K562 (cell line): ENCODE results near the gene DENND10. TPM values are rescaled to one million over a fixed set of nuclear protein-coding genes. Genes with fewer than 3 reads are reported as not detected.
A peak's percentile ranks its signal among the peaks of the same experiment; 100 is the strongest.

Experiments
- ATAC-seq: fragments of 200-7000 bp; cut with Tn5 transposase; 3 replicates; pipeline ENCODE4 v1.9.1; 2020; ENCODE audit warnings: moderate library complexity
- BruUV-seq: library from RNA; stranded (reverse); fragments of 400-500 nt; replicated peaks from 2 replicates; lab custom pipeline; 2021; lab: Mats Ljungman, UMichigan
- CTCF ChIA-PET: fragments of 300-600 bp; formaldehyde crosslinking; extraction: SDS; loops from one replicate; lab custom pipeline; 2021; ENCODE audit warnings: low intra/inter-chr PET ratio; lab: Yijun Ruan, JAX
- POLR2A ChIA-PET: fragments of 300-600, 350-650 bp; sonication (Branson Sonifier 250); formaldehyde crosslinking; extraction: SDS; loops from one replicate; lab custom pipeline; 2021; ENCODE audit warnings: antibody characterized with exemption, inconsistent platforms; lab: Yijun Ruan, JAX
- DNase-seq, 4 experiments: peaks; one replicate each; pipeline versions ENCODE4 v3.0.0 to v3.0.0-alpha.2; 2011 to 2018; ENCODE audit warnings: low spot score in 3 of 4, mixed read lengths in 3 of 4; ENCODE audit errors: extremely low read depth in 1 of 4
- FAIRE-seq: peaks from 2 replicates; lab custom pipeline; 2011; peaks lifted over from hg19 to GRCh38; lab: Jason Lieb, UNC
- H2AFZ ChIP-seq: 2 replicates; pipeline ENCODE4 v1.6.0; 2011; ENCODE audit warnings: low read depth, low read length, control low read depth, inconsistent platforms
- H3K27ac ChIP-seq: fragments of 200-600 bp; 3 replicates; pipeline ENCODE4 v1.8.0; 2011; ENCODE audit warnings: low read depth, mild to moderate bottlenecking, control low read depth, inconsistent platforms, low read length, moderate library complexity, mixed read lengths; ENCODE audit errors: extremely low read depth
- H3K27me3 ChIP-seq, 2 experiments: fragments of 300-600 bp in 1 of 2; 2 replicates in 1 of 2; 3 replicates in 1 of 2; pipeline versions ENCODE4 v1.6.0 to v1.8.0; 2011; ENCODE audit warnings: inconsistent platforms in 2 of 2, low read length in 2 of 2, mild to moderate bottlenecking in 1 of 2, mixed read lengths in 1 of 2, moderate library complexity in 1 of 2; ENCODE audit not compliant: control insufficient read depth in 2 of 2, insufficient read depth in 2 of 2
- H3K36me3 ChIP-seq: fragments of 300-600 bp; 3 replicates; pipeline ENCODE4 v1.8.0; 2011; ENCODE audit warnings: mild to moderate bottlenecking, low read length, inconsistent platforms; ENCODE audit not compliant: control insufficient read depth, insufficient read depth
- H3K4me1 ChIP-seq, 2 experiments: fragments of 200-600 bp in 1 of 2; replicated peaks in 1 of 2; 2 replicates in 1 of 2; 3 replicates in 1 of 2; pipeline versions ENCODE4 v1.5.1 to v1.8.0; 2011; ENCODE audit warnings: inconsistent platforms in 2 of 2, low read length in 2 of 2, mild to moderate bottlenecking in 1 of 2, mixed read lengths in 1 of 2, moderate library complexity in 1 of 2; ENCODE audit not compliant: control insufficient read depth in 2 of 2, insufficient read depth in 2 of 2
- H3K4me2 ChIP-seq: 2 replicates; pipeline ENCODE4 v1.6.1; 2011; ENCODE audit warnings: low read length, control low read depth, inconsistent platforms, mixed read lengths; ENCODE audit not compliant: insufficient read depth
- H3K4me3 ChIP-seq: fragments of 200-600 bp; sonication (generic), shearing (Covaris generic); 2 replicates; pipeline ENCODE4 v1.5.1; 2016; ENCODE audit warnings: control low read depth, inconsistent platforms
- H3K79me2 ChIP-seq: fragments of 200-600 bp; 3 replicates; pipeline ENCODE4 v1.8.0; 2011; ENCODE audit warnings: low read length, inconsistent platforms; ENCODE audit not compliant: control insufficient read depth, insufficient read depth
- H3K9ac ChIP-seq, 2 experiments: 2 replicates each; pipeline versions ENCODE4 v1.6.0 to v1.6.1; 2011; ENCODE audit warnings: low read depth in 2 of 2, low read length in 2 of 2, control low read depth in 1 of 2, inconsistent platforms in 1 of 2, mild to moderate bottlenecking in 1 of 2, mixed read lengths in 1 of 2; ENCODE audit not compliant: insufficient read depth in 1 of 2
- H3K9me1 ChIP-seq: one replicate; pipeline ENCODE4 v1.6.0; 2011; ENCODE audit warnings: inconsistent platforms, mild to moderate bottlenecking, low read length, moderate library complexity; ENCODE audit not compliant: control insufficient read depth, insufficient read depth
- H3K9me3 ChIP-seq: replicated peaks from 2 replicates; pipeline ENCODE4 v1.5.1; 2011; ENCODE audit warnings: low read depth, low read length, inconsistent platforms; ENCODE audit not compliant: control insufficient read depth, insufficient read depth
- H4K20me1 ChIP-seq: replicated peaks from 2 replicates; pipeline ENCODE4 v1.6.1; 2011; ENCODE audit warnings: low read length, inconsistent platforms, mixed read lengths; ENCODE audit not compliant: control insufficient read depth, insufficient read depth
- POLR2G ChIP-seq: fragments of 200-400 bp; formaldehyde crosslinking; IDR thresholded peaks from 2 replicates; pipeline ENCODE4 v1.6.1; 2017; ENCODE audit warnings: low read depth, mild to moderate bottlenecking, antibody characterized with exemption, low read length, moderate library complexity
- RBFOX2 ChIP-seq: fragments of 200-400 bp; formaldehyde crosslinking; IDR thresholded peaks from 2 replicates; pipeline ENCODE4 v1.6.1; 2017; ENCODE audit warnings: low read depth, mild to moderate bottlenecking, low read length, moderate library complexity
- WGBS: fragments of 100-300 bp; shearing (Covaris generic); methylation state at CpG from one replicate; pipeline ENCODE4 v1.1.6; 2016; ENCODE audit warnings: low coverage, mixed read lengths; ENCODE audit not compliant: insufficient coverage; ENCODE audit errors: missing lambda C conversion rate; 5-methylcytosine and 5-hydroxymethylcytosine counted together
- in situ Hi-C: fragments of 300-500 bp; cut with MboI; formaldehyde crosslinking; loops from 4 replicates; pipeline ENCODE4 v1.15.0; 2018; ENCODE audit warnings: inconsistent platforms, mixed read lengths
- intact Hi-C: fragments of 100-400 bp; cut with micrococcal nuclease; formaldehyde crosslinking; loops from 2 replicates; pipeline ENCODE4 v1.14.2; 2022
- polyA plus RNA-seq, 8 experiments: library from polyadenylated mRNA; depleted of rRNA in 4 of 8; stranded (reverse) in 5 of 8; unstranded in 3 of 8; fragments of >200 nt; fragmentation: Nextera tagmentation in 2 of 8; fragmentation: Illumina TruSeq in 1 of 8; extraction: Ambion mirVana in 2 of 8; extraction: Trizol in 1 of 8; gene quantifications; 2 replicates each; pipeline versions ENCODE4 v1.2.1 to v1.2.3, GENCODE V29; 2011 to 2014; ENCODE audit warnings: inconsistent platforms in 1 of 8, missing spikeins in 1 of 8
- total RNA-seq, 7 experiments: library from RNA; depleted of rRNA in 6 of 7; stranded (reverse); fragments of >200 nt in 6 of 7; fragmentation: Illumina TruSeq in 2 of 7; extraction: Trizol in 2 of 7; gene quantifications; 2 replicates each; pipeline versions ENCODE4 v1.2.1 to v1.2.3, GENCODE V29; 2011 to 2021; ENCODE audit warnings: low replicate concordance in 1 of 7
- TF ChIP-seq, protein P1 (sequence below): fragments of 450-650 bp; formaldehyde crosslinking; IDR thresholded peaks from 2 replicates; pipeline ENCODE4 v1.4.0; 2020; ENCODE audit warnings: mild to moderate bottlenecking, moderate library complexity

Gene DENND10
- total and polyA plus RNA-seq, 9 of the 15 experiments (the other 6 are each of a cell fraction or from before 2014, with no cell fraction given), result 9.4 to 20.0 (median 12.5) TPM

DNA sequence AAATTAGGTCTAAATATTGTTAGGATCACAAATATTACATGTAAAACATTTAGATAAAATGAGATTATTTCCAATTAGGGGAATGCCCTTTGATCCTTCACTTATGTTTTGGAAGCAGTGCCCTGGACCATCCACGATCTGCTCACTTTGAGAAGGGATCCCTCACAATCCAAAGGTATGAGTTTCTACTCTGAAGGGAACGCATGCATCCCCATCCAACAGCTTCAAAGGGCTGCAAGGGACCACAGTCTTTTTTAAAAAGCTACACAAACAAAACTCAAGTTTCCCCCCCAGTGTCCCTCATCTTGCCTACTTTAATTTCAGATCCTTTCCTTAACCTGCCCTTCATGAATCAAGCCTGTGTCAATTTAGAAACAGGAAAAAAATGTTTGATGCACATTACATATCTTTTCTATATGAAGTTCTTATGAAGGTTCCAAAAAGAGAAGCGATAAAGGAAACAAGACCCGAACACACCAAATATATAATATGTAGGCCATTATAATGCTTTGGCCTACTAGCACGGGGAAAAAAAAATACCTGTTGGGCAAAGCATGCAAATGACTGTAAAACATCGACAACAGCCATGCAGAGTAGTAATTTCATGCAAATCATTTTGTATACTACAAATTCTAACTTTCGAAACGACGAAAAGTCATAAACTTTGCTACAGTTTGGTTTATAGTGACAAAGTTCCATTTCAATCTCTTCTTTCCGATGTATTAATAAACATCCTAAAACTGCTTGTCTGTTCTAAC lies 25.3 kb upstream of the DENND10 start:
- no peaks in the 10 kb centered on the region for H3K9me1 ChIP-seq
- POLR2A ChIA-PET, result interaction anchor here (2.8 kb wide), 1 partner anchor 53 kb away, joined by 7 read pairs; no protein-coding TSS in a partner anchor

More for the DNA sequence above, 25.3 kb upstream of the DENND10 start:
- peaks cover 9 to 16% of the 10 kb centered on the region in 2 experiments; a peak in 4 of 5 replicates for H3K4me1 ChIP-seq
- no peak overlapping the region for H2AFZ ChIP-seq
- H3K79me2 ChIP-seq, result peaks cover 79% of the 10 kb centered on the region
- FAIRE-seq (no peak), DNase-seq (no peak), ATAC-seq (no peak)
- TF ChIP-seq POLR2G, result 0 out of 2 replicates have a peak, but pooled peaks have one; percentile 16
- TF ChIP-seq, protein P1, sequence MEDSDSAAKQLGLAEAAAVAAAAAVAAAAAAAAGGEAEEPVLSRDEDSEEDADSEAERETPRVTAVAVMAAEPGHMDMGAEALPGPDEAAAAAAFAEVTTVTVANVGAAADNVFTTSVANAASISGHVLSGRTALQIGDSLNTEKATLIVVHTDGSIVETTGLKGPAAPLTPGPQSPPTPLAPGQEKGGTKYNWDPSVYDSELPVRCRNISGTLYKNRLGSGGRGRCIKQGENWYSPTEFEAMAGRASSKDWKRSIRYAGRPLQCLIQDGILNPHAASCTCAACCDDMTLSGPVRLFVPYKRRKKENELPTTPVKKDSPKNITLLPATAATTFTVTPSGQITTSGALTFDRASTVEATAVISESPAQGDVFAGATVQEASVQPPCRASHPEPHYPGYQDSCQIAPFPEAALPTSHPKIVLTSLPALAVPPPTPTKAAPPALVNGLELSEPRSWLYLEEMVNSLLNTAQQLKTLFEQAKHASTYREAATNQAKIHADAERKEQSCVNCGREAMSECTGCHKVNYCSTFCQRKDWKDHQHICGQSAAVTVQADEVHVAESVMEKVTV (CRISPR knock-in tag), result no peak
- TF ChIP-seq RBFOX2, result peak; percentile 47; the same call in 1 of the 2 replicates
- H3K27me3 ChIP-seq, result no peaks in the 10 kb centered on the region
- peak overlapping the region; percentile 92 for H3K4me3 ChIP-seq
- peak overlapping the region; percentile 97; the same call in 2 of the 3 replicates for H3K27ac ChIP-seq
- CTCF ChIA-PET, result no interaction called here
- H3K9ac ChIP-seq, result peak overlapping the region in 1 of 2 experiments; percentile 97; a peak in 3 of 4 replicates
- H3K36me3 ChIP-seq, result peaks cover 37% of the 10 kb centered on the region
- no TSS peak for BruUV-seq
- WGBS, result 2% methylated on average over 10 of the region's 10 CpGs
- in situ Hi-C loops, result no loop called here
- peaks cover 28% of the 10 kb centered on the region for H4K20me1 ChIP-seq
- intact Hi-C loops, result loop anchor here (5.0 kb wide), 1 partner anchor 99 kb away; the partner anchor contains the start of gene PRDX3
- H3K4me2 ChIP-seq, result peak overlapping the region; percentile 97
- H3K9me3 ChIP-seq, result no peaks in the 10 kb centered on the region
